Caco-2 (cell line): Measurements from ENCODE around the gene TARBP2. TPM values are rescaled to one million over a fixed set of nuclear protein-coding genes. Genes with fewer than 3 reads are reported as not detected.
A peak's percentile ranks its signal among the peaks of the same experiment; 100 is the strongest.

ENCODE experiments used
- Bru-seq: library from RNA; stranded (reverse); fragments of 400-500 nt; gene quantifications from one replicate; lab custom pipeline; 2021; lab: Mats Ljungman, UMichigan
- BruChase-seq, 2 experiments: library from RNA; stranded (reverse); fragments of 400-500 nt; gene quantifications; one replicate each; lab custom pipeline; 2021; lab: Mats Ljungman, UMichigan
- BruUV-seq: library from RNA; stranded (reverse); fragments of 400-500 nt; replicated peaks from 2 replicates; lab custom pipeline; 2021; lab: Mats Ljungman, UMichigan
- CTCF ChIA-PET: fragments of 300-600 bp; sonication (Branson Sonifier 250); formaldehyde crosslinking; loops from one replicate; lab custom pipeline; 2022; ENCODE audit warnings: antibody characterized with exemption; lab: Charles Lee
- POLR2A ChIA-PET: fragments of 300-600 bp; sonication (Branson Sonifier 250); formaldehyde crosslinking; loops from one replicate; lab custom pipeline; 2022; ENCODE audit warnings: antibody characterized with exemption; lab: Charles Lee
- DNase-seq, 2 experiments: peaks; one replicate each; pipeline versions ENCODE4 v3.0.0 to v3.0.0-alpha.2; 2020 to 2022
- H3K27me3 ChIP-seq: replicated peaks from 2 replicates; pipeline ENCODE4 v1.6.0; 2011; ENCODE audit warnings: low read length; ENCODE audit not compliant: control insufficient read depth, insufficient read depth
- H3K36me3 ChIP-seq: 2 replicates; pipeline ENCODE4 v1.5.1; 2011; ENCODE audit warnings: low read length; ENCODE audit not compliant: control insufficient read depth, insufficient read depth
- H3K4me1 ChIP-seq: fragments of 250-450 bp; sonication (Bioruptor Pico); 2 replicates; pipeline ENCODE4 v1.5.1; 2020; ENCODE audit warnings: mild to moderate bottlenecking
- H3K4me3 ChIP-seq: 2 replicates; pipeline ENCODE4 v1.5.1; 2011; ENCODE audit warnings: low read depth, mild to moderate bottlenecking, control low read depth, low read length
- H3K9me3 ChIP-seq: fragments of 250-450 bp; sonication (Bioruptor Pico); 2 replicates; pipeline ENCODE4 v1.5.1; 2020; ENCODE audit warnings: mild to moderate bottlenecking, moderate library complexity
- H3K27ac Mint-ChIP-seq: one replicate; pipeline ENCODE4 v1.8.0; 2022; ENCODE audit warnings: mixed read lengths; ENCODE audit not compliant: unreplicated experiment
- H3K27me3 Mint-ChIP-seq: one replicate; pipeline ENCODE4 v1.8.0; 2022; ENCODE audit warnings: mixed read lengths; ENCODE audit not compliant: insufficient read depth, unreplicated experiment
- H3K36me3 Mint-ChIP-seq: one replicate; pipeline ENCODE4 v1.8.0; 2022; ENCODE audit warnings: mild to moderate bottlenecking, mixed read lengths; ENCODE audit not compliant: insufficient read depth, unreplicated experiment
- H3K4me1 Mint-ChIP-seq: one replicate; pipeline ENCODE4 v1.8.0; 2022; ENCODE audit warnings: low read depth, mixed read lengths; ENCODE audit not compliant: unreplicated experiment
- H3K4me3 Mint-ChIP-seq: one replicate; pipeline ENCODE4 v1.8.0; 2022; ENCODE audit warnings: mild to moderate bottlenecking, moderate library complexity, mixed read lengths; ENCODE audit not compliant: unreplicated experiment
- H3K9me3 Mint-ChIP-seq: one replicate; pipeline ENCODE4 v1.8.0; 2022; ENCODE audit warnings: mixed read lengths; ENCODE audit not compliant: unreplicated experiment
- intact Hi-C: fragments of 100-400 bp; cut with micrococcal nuclease; formaldehyde crosslinking; loops from one replicate; pipeline ENCODE4 v1.10.0; 2022; ENCODE audit not compliant: unreplicated experiment
- long read RNA-seq: library from polyadenylated mRNA; stranded (forward); transcript quantifications from one replicate; pipeline ENCODE4 v2.0.0, GENCODE V29; 2022
- total RNA-seq: library from RNA; stranded (reverse); gene quantifications from 2 replicates; pipeline ENCODE4 v1.2.3, GENCODE V29; 2022
- TF ChIP-seq, protein P1 (sequence below), 2 experiments: fragments of 200-600 bp in 1 of 2; IDR thresholded peaks; 1 replicate in 1 of 2; 2 replicates in 1 of 2; pipeline versions ENCODE4 v1.5.1 to v1.8.0; 2011 to 2022; ENCODE audit warnings: antibody characterized with exemption in 1 of 2, control low read depth in 1 of 2, inconsistent platforms in 1 of 2, low read depth in 1 of 2, low read length in 1 of 2, mild to moderate bottlenecking in 1 of 2, moderate library complexity in 1 of 2; ENCODE audit not compliant: insufficient read depth in 1 of 2, severe bottlenecking in 1 of 2, unreplicated experiment in 1 of 2

The TARBP2 gene
- total RNA-seq: 43.9 and 50.7 TPM in 2 replicates
- percentile 64 among the genes with signal in this experiment for Bru-seq, nascent RNA
- percentile 68 among the genes with signal in this experiment for BruChase-seq, experiment 1, labeled RNA remaining after a 2-hour chase
- BruChase-seq, experiment 2, labeled RNA remaining after a 6-hour chase: percentile 80 among the genes with signal in this experiment
- long read RNA-seq, transcript TARBP2-214 (9 exons, 1,855 nt): minor isoform, 5 of 74 reads
- long read RNA-seq, transcript TARBP2-202 (9 exons, 1,402 nt): minor isoform, 6 of 74 reads
- long read RNA-seq, transcript TARBP2-201 (9 exons, 1,867 nt): major isoform, 17 of 74 reads
- long read RNA-seq, partial matches to known transcripts: 15 of 74 reads
- long read RNA-seq, other reads (novel, unspliced or antisense): 30 of 74 reads

DNA sequence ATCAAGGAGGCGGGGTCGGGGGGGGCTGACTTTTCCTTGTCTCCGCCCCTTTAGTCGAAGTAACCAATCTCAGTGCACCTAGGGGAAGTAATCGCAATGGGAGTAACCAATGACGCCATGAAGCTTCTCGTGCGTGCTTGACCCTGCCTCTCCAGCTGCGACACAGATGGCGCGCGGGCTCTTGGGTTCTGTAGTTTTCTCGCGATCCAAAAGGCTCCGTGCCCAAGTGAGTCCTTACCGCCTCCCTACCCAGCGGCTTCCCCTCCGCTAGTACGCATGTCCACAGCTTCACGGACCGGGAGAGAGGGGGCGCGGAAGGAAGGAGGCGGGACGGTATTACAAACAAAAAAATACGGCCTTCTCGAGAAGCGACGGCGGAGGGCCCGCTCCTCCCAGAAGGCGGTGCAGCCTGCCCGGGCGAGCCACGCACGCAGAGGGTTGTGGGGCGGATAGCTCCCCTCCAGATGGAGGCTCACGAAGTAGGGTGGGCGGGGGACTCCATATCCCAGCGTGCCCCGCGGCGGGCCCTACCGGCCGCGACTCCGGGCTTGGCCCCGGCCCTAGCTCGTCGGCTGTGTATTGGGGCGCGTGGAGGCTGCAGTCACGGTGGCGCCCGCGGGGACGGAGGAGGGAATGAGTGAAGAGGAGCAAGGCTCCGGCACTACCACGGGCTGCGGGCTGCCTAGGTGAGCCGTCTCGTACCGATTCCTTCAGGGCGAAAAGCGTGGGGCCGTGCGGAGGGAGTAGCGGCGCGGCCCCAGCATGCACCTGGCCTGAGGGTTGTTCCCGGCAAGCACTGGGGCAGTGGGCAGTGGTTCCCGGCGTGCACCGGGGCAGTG lies at the start of gene TARBP2:
Gene TARBP2, plus strand, starts transcription at position 508 of the 839 bp plus-strand sequence. Its CDS starts 126 bp downstream, at position 634.
- H3K4me1 Mint-ChIP-seq: peaks cover 31% of the 10 kb centered on the region
- CTCF ChIA-PET: interaction anchor here (0.6 to 2.2 kb wide), 15 partner anchors 8 to 438 kb away, joined by 3 to 18 read pairs (median 4); partner anchors contain the start of genes AAAS, ATP5MC2 and HOXC13
- peak within 1 kb of the TSS; percentile 86 for H3K27ac Mint-ChIP-seq
- intact Hi-C loops: loop anchor here (1.0 to 2.0 kb wide), 5 partner anchors 8 to 778 kb away; no protein-coding TSS in a partner anchor
- peaks cover 28% of the 10 kb centered on the region for H3K36me3 Mint-ChIP-seq
- peak; percentile 97 to 98 for DNase-seq
- H3K9me3 Mint-ChIP-seq: no peaks in the 10 kb centered on the region
- H3K27me3 ChIP-seq: no peaks in the 10 kb centered on the region
- H3K4me3 ChIP-seq: peak within 1 kb of the TSS; percentile 63
- H3K27me3 Mint-ChIP-seq: no peaks in the 10 kb centered on the region
- peaks cover 16% of the 10 kb centered on the region for H3K4me1 ChIP-seq
- TF ChIP-seq, protein P1, sequence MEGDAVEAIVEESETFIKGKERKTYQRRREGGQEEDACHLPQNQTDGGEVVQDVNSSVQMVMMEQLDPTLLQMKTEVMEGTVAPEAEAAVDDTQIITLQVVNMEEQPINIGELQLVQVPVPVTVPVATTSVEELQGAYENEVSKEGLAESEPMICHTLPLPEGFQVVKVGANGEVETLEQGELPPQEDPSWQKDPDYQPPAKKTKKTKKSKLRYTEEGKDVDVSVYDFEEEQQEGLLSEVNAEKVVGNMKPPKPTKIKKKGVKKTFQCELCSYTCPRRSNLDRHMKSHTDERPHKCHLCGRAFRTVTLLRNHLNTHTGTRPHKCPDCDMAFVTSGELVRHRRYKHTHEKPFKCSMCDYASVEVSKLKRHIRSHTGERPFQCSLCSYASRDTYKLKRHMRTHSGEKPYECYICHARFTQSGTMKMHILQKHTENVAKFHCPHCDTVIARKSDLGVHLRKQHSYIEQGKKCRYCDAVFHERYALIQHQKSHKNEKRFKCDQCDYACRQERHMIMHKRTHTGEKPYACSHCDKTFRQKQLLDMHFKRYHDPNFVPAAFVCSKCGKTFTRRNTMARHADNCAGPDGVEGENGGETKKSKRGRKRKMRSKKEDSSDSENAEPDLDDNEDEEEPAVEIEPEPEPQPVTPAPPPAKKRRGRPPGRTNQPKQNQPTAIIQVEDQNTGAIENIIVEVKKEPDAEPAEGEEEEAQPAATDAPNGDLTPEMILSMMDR (IDR thresholded peaks at IDR 0.05; ENCODE audit: insufficient read depth in 1 of 2, low read depth in 1 of 2, low read length in 1 of 2, severe bottlenecking in 1 of 2, unreplicated experiment in 1 of 2): no peak
- H3K9me3 ChIP-seq: no peaks in the 10 kb centered on the region
- POLR2A ChIA-PET: interaction anchor here (0.6 to 2.0 kb wide), 17 partner anchors 9 to 267 kb away, joined by 3 to 20 read pairs (median 4); partner anchors contain the start of genes AAAS, MYG1 and SP1
- no TSS peak for BruUV-seq
- H3K36me3 ChIP-seq: no peaks in the 10 kb centered on the region
- H3K4me3 Mint-ChIP-seq: peak within 1 kb of the TSS; percentile 80

- no peaks in the 10 kb centered on the region for H3K9me3 Mint-ChIP-seq
- peak; percentile 98 to 99 for DNase-seq
- TF ChIP-seq, protein P1 (IDR thresholded peaks at IDR 0.05; ENCODE audit: insufficient read depth in 1 of 2, low read depth in 1 of 2, low read length in 1 of 2, severe bottlenecking in 1 of 2, unreplicated experiment in 1 of 2): peak; percentile 77 to 87
- CTCF ChIA-PET: no interaction called here
- Histone ChIP-seq H3K27me3 (no peaks in the 10 kb centered on the region), H3K36me3 (peaks cover 8% of the 10 kb centered on the region), H3K4me3 (peak within 1 kb of the TSS; percentile 89), H3K4me1 (peaks cover 18% of the 10 kb centered on the region), H3K9me3 (no peaks in the 10 kb centered on the region)
- peaks cover 75% of the 10 kb centered on the region for H3K36me3 Mint-ChIP-seq
- intact Hi-C loops: loop anchor here (1.0 to 2.0 kb wide), 2 partner anchors 10 to 49 kb away; partner anchors contain the start of genes PRR13 and TARBP2
- H3K4me1 Mint-ChIP-seq: peaks cover 26% of the 10 kb centered on the region
- no TSS peak for BruUV-seq
- H3K27ac Mint-ChIP-seq: peak within 1 kb of the TSS; percentile 94
- peak within 1 kb of the TSS; percentile 79 for H3K4me3 Mint-ChIP-seq
- H3K27me3 Mint-ChIP-seq: no peaks in the 10 kb centered on the region
- POLR2A ChIA-PET: no interaction called here
These were observed 49.4 kb upstream of the TARBP2 start, which contains the start of gene PCBP2 for GRCh38 chr12:53451661-53452158. Gene PCBP2, plus strand, starts transcription at chr12:53452102. Its CDS starts 2,699 bp downstream, at chr12:53454801.
